Lower lobe of right lung (tissue), 2 donors: ENCODE measurements around the gene ABHD6. TPM values are rescaled to one million over a fixed set of nuclear protein-coding genes. Genes with fewer than 3 reads are reported as not detected.

Source experiments
- ATAC-seq, 2 donors: fragments of 200-7000 bp; cut with Tn5 transposase; one replicate each; pipeline ENCODE4 v1.9.1; 2020 to 2022; ENCODE audit warnings: mild to moderate bottlenecking in 2 of 2, moderate library complexity in 2 of 2
- DNase-seq: peaks from one replicate; pipeline ENCODE4 v3.0.0-alpha.2; 2020
- H3K27ac ChIP-seq: fragments of 200-600 bp; one replicate; pipeline ENCODE4 v1.8.0; 2022
- H3K27me3 ChIP-seq: fragments of 200-600 bp; one replicate; pipeline ENCODE4 v1.8.0; 2022; ENCODE audit warnings: low read depth
- H3K36me3 ChIP-seq: fragments of 200-600 bp; one replicate; pipeline ENCODE4 v1.8.0; 2022; ENCODE audit warnings: mild to moderate bottlenecking
- H3K4me1 ChIP-seq: fragments of 200-600 bp; one replicate; pipeline ENCODE4 v1.8.0; 2022
- H3K4me3 ChIP-seq: fragments of 200-600 bp; one replicate; pipeline ENCODE4 v1.8.0; 2022; ENCODE audit warnings: mild to moderate bottlenecking
- H3K9me3 ChIP-seq: fragments of 200-600 bp; one replicate; pipeline ENCODE4 v1.8.0; 2022
- intact Hi-C: fragments of 100-400 bp; cut with DNase I; formaldehyde crosslinking; loops from one replicate; pipeline ENCODE4 v1.11.0; 2022
- total RNA-seq: library from RNA; stranded (reverse); fragmentation: NEBNext Ultra II Directional; extraction: Animal tissue kit (Norgen Biotek cat#: 25700); gene quantifications from one replicate; pipeline ENCODE4 v1.2.1, GENCODE V29; 2021
- TF ChIP-seq, protein P1 (sequence below): fragments of 200-600 bp; IDR thresholded peaks from one replicate; pipeline ENCODE4 v1.8.0; 2022; ENCODE audit warnings: antibody characterized with exemption, mild to moderate bottlenecking
- donor health status: DM: no; HTN: yes; CAD: no; lungs with severe emphysema.

ABHD6 gene
- total RNA-seq, 1 donor from 2014 or later, result 16.2 TPM

DNA sequence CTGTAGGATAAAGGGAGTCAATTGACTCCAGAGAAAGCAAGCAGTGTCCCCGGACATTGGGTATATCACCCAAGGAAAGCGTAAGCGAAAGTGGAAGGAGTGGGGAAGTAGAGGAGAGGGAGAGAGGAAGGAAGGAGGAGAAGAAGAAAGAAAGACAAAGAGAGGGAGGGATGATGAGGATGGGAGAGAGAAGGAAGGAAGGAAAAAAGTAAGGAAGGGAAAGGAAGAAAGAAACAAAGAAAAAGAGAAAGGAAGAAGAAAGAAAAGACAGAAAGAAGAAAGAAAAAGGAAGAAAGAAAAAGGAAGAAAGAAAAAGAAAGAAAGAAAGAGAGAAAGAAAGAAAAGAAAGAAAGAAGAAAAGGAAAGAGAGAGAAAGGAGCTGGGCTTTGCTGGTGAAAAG, 27.7 kb upstream of the ABHD6 start:
- peaks cover 11% of the 10 kb centered on the region for H3K4me1 ChIP-seq
- no peak overlapping the region for H3K27ac ChIP-seq
- H3K27me3 ChIP-seq, result no peaks in the 10 kb centered on the region
- no peaks in the 10 kb centered on the region for H3K36me3 ChIP-seq
- H3K4me3 ChIP-seq, result no peak overlapping the region
- ATAC-seq (no peak), DNase-seq (no peak)
- intact Hi-C loops, result no loop called here
- no peaks in the 10 kb centered on the region for H3K9me3 ChIP-seq
- TF ChIP-seq, protein P1, sequence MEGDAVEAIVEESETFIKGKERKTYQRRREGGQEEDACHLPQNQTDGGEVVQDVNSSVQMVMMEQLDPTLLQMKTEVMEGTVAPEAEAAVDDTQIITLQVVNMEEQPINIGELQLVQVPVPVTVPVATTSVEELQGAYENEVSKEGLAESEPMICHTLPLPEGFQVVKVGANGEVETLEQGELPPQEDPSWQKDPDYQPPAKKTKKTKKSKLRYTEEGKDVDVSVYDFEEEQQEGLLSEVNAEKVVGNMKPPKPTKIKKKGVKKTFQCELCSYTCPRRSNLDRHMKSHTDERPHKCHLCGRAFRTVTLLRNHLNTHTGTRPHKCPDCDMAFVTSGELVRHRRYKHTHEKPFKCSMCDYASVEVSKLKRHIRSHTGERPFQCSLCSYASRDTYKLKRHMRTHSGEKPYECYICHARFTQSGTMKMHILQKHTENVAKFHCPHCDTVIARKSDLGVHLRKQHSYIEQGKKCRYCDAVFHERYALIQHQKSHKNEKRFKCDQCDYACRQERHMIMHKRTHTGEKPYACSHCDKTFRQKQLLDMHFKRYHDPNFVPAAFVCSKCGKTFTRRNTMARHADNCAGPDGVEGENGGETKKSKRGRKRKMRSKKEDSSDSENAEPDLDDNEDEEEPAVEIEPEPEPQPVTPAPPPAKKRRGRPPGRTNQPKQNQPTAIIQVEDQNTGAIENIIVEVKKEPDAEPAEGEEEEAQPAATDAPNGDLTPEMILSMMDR, result no peak

DNA sequence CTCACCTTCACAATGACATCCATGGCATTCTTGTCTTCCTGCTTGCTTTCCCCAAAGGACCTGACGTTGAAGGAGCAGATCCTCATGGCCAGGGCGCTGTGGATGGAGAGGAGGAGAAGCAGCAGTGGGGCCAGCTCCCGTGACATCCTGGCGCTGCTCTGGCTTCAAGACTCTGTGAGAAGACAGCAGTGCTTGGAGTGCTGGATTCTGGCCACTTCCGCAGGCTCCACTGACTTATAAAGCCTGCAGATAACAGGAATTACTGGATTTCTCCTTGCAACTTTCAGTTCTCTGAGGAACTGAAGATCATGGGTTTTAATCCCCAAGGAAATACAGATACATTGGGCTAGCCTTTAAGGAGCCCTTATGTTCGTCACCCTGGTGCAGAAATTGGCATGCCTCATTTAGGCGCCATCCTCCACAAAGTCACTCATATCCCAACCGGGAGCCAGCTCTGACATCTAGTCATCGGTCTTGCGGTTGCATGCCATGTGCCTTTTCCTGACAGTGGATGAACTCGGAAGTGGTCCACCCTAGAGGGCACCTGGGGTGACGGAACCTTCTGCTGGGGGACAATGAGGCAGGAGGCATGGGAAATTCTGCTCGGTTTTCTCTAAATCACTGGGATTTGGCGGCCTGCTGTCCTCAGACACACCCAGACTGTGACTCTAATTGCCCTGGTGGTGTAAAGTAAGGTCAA, 26.7 kb upstream of the ABHD6 start, which contains the start of gene DNASE1L3:
DNASE1L3 (minus strand) TSS at position 212 of the 700 bp plus-strand sequence; CDS start at position 146, 66 bp downstream.
- Histone ChIP-seq H3K4me3 (no peak within 1 kb of the TSS), H3K4me1 (peaks cover 15% of the 10 kb centered on the region), H3K36me3 (no peaks in the 10 kb centered on the region), H3K27ac (no peak within 1 kb of the TSS), H3K9me3 (no peaks in the 10 kb centered on the region), H3K27me3 (no peaks in the 10 kb centered on the region)
- DNase-seq, result no peak
- TF ChIP-seq, protein P1, result no peak
- intact Hi-C loops, result no loop called here
- ATAC-seq, result no peak

DNA sequence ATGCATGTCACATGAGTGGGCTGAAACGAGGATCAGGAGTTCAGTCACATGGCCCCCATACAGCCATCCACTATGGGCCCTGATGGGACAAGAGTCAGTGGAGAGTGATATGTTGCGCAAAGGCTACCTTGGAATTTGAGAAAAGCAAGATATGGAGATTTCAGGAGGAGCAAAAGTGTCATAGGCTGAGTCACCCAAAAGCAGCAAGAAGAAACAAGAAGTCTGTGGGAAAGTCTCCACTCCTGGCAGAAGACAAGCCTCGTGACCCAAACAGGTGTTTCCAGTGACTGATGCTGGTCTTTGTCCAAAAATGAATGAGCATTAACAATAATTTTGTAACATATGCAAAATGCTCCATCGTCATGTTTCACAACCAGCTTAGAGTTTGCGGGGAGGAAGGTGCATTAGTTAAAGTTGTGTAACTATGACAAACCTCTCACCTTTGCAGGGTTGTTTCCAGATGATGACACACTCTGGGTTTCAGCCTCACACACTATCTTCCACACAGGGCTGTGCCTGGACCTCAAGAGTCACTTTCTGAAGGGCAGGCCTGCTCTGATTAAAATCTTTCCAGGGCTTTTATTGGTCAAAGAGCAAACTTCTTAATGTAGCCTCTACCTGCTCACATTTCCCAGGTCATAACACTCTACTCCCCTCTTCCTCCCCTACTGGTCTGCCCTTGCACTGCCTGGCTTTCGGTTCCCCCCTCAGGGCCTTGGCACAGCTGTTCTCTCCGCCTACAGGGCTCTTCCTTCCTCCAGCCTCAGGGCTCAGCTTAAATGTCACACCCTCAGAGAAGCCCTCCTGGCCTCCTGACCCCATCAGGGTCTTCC, 22.9 kb upstream of the ABHD6 start:
- peak; percentile 57 to 66 for ATAC-seq
- no peak overlapping the region for H3K27ac ChIP-seq
- TF ChIP-seq, protein P1, result peak; percentile 30

DNA sequence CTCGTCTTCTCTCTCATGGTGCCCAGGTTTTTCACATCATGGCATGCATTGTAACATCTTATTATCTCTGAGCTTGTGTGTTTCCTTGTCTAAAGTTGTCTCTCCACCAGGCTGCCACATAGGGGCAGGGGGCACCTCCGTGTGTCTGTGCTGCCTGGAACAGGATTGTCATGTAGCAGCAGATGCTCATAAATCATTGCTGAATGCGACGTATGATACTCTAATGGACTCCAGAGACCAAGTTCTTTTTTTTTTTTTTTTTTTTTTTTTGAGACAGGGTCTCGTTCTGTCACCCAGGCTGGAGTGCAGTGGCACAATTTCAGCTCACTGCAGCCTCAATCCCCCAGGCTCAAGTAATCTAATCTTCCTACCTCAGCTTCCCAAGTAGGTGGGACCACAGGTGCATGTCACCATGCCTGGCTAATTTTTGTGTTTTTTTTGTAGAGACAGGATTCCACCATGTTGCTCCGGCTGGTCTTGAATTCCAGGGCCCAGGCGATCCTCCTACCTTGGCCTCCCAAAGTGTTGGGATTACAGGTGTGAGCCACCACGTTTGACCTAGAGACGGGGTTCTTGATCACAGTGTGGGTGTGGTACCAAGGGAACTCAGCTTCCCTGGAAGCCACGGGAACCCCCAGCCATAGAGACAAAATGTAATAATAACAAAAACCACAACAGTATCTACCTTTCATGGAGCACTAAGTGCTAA, 22.1 kb upstream of the ABHD6 start:
- H3K9me3 ChIP-seq, result no peaks in the 10 kb centered on the region
- DNase-seq (no peak), ATAC-seq (no peak)
- no peak overlapping the region for H3K4me3 ChIP-seq
- no peaks in the 10 kb centered on the region for H3K36me3 ChIP-seq
- H3K27me3 ChIP-seq, result no peaks in the 10 kb centered on the region
- TF ChIP-seq, protein P1, result peak; percentile 0
- H3K27ac ChIP-seq, result no peak overlapping the region
- intact Hi-C loops, result no loop called here
- H3K4me1 ChIP-seq, result peaks cover 33% of the 10 kb centered on the region

More for the DNA sequence above, 22.9 kb upstream of the ABHD6 start:
- no peaks in the 10 kb centered on the region for H3K27me3 ChIP-seq
- peak; percentile 58 for DNase-seq
- intact Hi-C loops, result no loop called here
- peaks cover 33% of the 10 kb centered on the region for H3K4me1 ChIP-seq
- no peaks in the 10 kb centered on the region for H3K36me3 ChIP-seq
- H3K4me3 ChIP-seq, result no peak overlapping the region
- no peaks in the 10 kb centered on the region for H3K9me3 ChIP-seq

DNA sequence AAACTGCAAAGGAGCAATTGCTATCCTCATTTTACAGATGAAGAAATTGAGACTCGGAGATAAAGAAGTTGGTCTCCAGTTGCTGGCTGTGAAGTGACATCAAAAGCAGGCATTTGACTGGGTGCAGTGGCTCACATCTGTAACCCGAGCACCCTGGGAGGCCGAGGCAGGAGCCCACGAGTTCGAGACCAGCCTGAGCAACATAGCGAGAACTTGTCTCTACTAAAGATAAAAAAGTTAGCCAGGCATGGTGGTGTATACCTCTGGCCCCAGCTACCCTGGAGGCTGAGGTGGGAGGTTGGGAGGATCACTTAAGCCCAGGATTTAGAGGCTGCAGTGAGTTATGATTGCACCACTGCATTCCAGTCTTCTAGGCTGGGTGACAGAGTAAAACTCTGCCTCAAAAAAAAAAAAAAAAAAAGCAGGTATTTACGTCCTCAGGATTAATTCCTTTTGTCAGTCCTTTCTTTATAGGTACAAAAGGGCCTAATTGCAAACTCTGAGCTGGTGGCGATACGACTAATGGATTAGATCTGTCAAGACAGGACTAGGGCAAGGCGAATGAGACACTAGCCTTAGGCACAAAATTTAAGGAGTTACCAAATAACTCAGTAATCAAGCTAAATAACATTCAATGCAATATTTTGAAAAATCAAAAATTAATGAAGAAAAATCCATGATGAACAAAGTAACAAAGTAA, 20.9 kb upstream of the ABHD6 start:
- ATAC-seq, result no peak
- H3K9me3 ChIP-seq, result no peaks in the 10 kb centered on the region
- TF ChIP-seq, protein P1, result no peak
- H3K27me3 ChIP-seq, result no peaks in the 10 kb centered on the region
- DNase-seq, result no peak
- H3K36me3 ChIP-seq, result no peaks in the 10 kb centered on the region
- intact Hi-C loops, result no loop called here
- no peak overlapping the region for H3K4me3 ChIP-seq
- peaks cover 29% of the 10 kb centered on the region for H3K4me1 ChIP-seq
- H3K27ac ChIP-seq, result peak overlapping the region; percentile 20
